ENCODE results near the gene TBC1D5. TPM values are rescaled to one million over a fixed set of nuclear protein-coding genes. Genes with fewer than 3 reads are reported as not detected.

Gene TBC1D5
- polyA plus RNA-seq, 2 of the 4 experiments (the other 2 are of a cell fraction) = 36.7 to 72.2 TPM

DNA sequence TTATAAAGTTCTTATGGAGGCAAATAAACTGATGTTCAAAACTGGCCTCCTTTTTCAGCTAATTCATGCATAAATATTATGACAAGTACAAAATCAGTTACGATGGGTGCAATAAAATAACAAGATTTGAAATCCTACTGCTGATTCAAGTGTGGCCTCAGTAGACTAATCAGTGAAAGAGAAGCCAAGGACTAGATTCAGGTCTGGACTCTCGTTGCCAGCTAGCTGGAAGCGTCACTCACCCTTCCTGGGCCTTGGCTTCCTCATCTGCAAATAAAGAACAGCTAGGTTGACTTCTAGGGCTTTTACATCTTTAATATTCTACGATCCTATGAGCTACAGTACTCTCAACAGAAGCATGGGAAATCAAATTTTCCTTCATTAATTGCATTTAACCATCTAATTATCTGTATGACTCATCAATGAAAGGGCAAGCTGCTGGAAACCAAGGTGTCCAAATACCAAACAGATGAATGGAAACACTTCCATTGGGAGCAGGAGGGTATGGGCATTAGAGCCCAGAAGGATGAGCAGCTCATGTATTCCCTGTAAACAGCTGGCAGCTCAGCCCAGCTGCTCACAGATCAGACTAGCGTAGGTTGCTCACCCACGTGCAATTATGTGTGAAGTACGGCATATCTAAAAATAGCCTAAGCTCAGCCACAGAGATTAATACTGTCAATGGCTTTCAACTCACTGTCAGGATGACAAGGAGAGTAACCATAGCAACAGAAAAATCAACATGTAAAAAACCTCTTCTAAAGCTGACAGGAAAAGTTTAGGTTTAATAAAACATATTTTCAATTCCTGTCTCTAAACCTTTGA is 562.8 kb downstream of the TBC1D5 start:
- ATAC-seq = no peak
- CTCF ChIA-PET = interaction anchor here (1.3 kb wide), 1 partner anchor 10 kb away, joined by 4 read pairs; no protein-coding TSS in a partner anchor

DNA sequence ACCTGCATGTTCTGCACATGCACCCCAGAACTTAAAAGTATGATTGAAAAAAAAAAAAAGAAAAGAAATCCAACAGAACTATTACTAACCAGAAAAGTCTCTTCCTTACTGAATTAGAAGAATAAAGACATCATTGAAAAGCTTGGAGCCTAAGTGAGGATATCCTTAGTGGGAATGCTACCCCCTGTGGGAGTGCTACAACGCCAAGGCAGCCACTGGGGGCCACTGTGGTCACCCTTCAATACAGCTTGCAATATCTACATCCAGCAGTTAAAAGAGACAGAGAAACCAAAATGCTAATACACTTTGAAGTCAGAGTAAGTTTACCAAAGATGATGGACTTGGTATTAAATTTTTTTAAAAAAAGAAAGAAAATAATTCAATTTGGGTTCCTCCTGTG is 565.7 kb downstream of the TBC1D5 start:
- ChIA-PET CTCF (interaction anchor here (0.7 to 2.4 kb wide), 2 partner anchors 292 to 1145 kb away, joined by 3 to 7 read pairs; partner anchors contain the start of gene PLCL2), POLR2A (no interaction called here)
- H3K4me2 ChIP-seq = no peak overlapping the region
- TF ChIP-seq TP53 (CRISPR knock-in tag; IDR thresholded peaks at IDR 0.05) = no peak
- TF ChIP-seq, protein P1, sequence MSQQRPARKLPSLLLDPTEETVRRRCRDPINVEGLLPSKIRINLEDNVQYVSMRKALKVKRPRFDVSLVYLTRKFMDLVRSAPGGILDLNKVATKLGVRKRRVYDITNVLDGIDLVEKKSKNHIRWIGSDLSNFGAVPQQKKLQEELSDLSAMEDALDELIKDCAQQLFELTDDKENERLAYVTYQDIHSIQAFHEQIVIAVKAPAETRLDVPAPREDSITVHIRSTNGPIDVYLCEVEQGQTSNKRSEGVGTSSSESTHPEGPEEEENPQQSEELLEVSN (IDR thresholded peaks at IDR 0.05; ENCODE audit: borderline replicate concordance, low read depth) = no peak
- no peak for TF ChIP-seq HOXB13 (CRISPR knock-in tag; IDR thresholded peaks at IDR 0.05; ENCODE audit: low read depth)
- no peak for TF ChIP-seq GATA3 (IDR thresholded peaks at IDR 0.05; ENCODE audit: borderline replicate concordance)
- TF ChIP-seq, protein P2, sequence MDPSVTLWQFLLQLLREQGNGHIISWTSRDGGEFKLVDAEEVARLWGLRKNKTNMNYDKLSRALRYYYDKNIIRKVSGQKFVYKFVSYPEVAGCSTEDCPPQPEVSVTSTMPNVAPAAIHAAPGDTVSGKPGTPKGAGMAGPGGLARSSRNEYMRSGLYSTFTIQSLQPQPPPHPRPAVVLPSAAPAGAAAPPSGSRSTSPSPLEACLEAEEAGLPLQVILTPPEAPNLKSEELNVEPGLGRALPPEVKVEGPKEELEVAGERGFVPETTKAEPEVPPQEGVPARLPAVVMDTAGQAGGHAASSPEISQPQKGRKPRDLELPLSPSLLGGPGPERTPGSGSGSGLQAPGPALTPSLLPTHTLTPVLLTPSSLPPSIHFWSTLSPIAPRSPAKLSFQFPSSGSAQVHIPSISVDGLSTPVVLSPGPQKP (IDR thresholded peaks at IDR 0.05; ENCODE audit: low read depth, low read length) = no peak
- no peak for TF ChIP-seq RNF2 (IDR thresholded peaks at IDR 0.05; ENCODE audit: borderline replicate concordance, low read depth)
- ATAC-seq (peak in 1 of 2 experiments; percentile 64; a peak in 1 of 6 replicates), DNase-seq (ENCODE audit: low read depth in 1 of 2, low spot score in 1 of 2) (no peak), FAIRE-seq (no peak)
- 50% methylated on average over 1 of the region's 1 CpG for WGBS (ENCODE audit: missing lambda C conversion rate)
- no peak overlapping the region for H3K4me3 ChIP-seq
- H3K4me1 ChIP-seq = peaks cover 8% of the 10 kb centered on the region; the same call in 2 of the 3 replicates
- H3K27ac ChIP-seq = no peak overlapping the region
- H3K9me3 ChIP-seq = no peaks in the 10 kb centered on the region

More for the DNA sequence above, 562.8 kb downstream of the TBC1D5 start:
- Histone ChIP-seq H3K4me1 (peaks cover 20% of the 10 kb centered on the region), H3K4me2 (no peak overlapping the region), H3K9me3 (no peaks in the 10 kb centered on the region), H3K27ac (no peak overlapping the region), H3K4me3 (no peak overlapping the region)
- FAIRE-seq (no peak), DNase-seq (ENCODE audit: low read depth in 1 of 2, low spot score in 1 of 2) (no peak)
- POLR2A ChIA-PET = interaction anchor here (0.6 kb wide), 1 partner anchor 281 kb away, joined by 3 read pairs; no protein-coding TSS in a partner anchor
- TF ChIP-seq FOSL2 (IDR thresholded peaks at IDR 0.05) (no peak), FOSL2 (CRISPR knock-in tag; IDR thresholded peaks at IDR 0.05) (peak; percentile 32; the same call in 1 of the 2 replicates), CEBPB (IDR thresholded peaks at IDR 0.05) (no peak)
- WGBS (ENCODE audit: missing lambda C conversion rate) = 94% methylated on average over 7 of the region's 7 CpGs

DNA sequence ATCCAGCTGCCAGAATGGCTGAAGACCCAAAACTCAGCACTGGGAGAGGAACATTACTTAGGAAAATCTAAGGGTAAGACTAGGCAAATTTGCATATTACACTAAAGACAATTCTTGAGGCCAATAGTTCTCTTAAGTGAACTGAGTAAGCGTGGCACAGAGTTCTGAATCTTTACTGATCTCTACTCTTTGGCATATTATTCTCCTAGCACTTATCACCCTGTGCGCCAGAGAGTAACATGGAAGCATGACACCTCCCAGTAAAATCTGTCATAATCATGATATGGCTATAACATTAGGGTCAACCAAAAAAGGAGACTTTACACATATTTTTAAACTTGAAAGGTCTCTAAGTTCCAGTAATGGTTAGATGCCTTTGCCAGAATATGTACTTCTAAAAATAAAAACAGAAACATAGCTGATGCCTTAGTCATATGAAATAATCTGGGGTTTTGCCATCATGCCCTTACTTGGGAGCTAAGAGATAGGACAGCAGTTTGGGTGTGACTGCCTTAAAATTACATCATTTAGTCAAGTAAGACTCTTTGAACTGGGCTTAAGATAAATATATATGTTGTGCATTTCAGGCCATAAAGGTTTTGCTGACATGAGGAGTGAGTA is 567.1 kb downstream of the TBC1D5 start:
- TF ChIP-seq ESRRA (IDR thresholded peaks at IDR 0.05; ENCODE audit: borderline replicate concordance, low read length) = no peak
- TF ChIP-seq BHLHE40 (IDR thresholded peaks at IDR 0.05; ENCODE audit: low read depth, low read length) = no peak
- TF ChIP-seq ZNF302 (CRISPR knock-in tag; IDR thresholded peaks at IDR 0.05) = no peak
- TF ChIP-seq EHF (CRISPR knock-in tag; IDR thresholded peaks at IDR 0.05) = no peak
- TF ChIP-seq FOXS1 (CRISPR knock-in tag; IDR thresholded peaks at IDR 0.05) = no peak
- TF ChIP-seq, protein P3, sequence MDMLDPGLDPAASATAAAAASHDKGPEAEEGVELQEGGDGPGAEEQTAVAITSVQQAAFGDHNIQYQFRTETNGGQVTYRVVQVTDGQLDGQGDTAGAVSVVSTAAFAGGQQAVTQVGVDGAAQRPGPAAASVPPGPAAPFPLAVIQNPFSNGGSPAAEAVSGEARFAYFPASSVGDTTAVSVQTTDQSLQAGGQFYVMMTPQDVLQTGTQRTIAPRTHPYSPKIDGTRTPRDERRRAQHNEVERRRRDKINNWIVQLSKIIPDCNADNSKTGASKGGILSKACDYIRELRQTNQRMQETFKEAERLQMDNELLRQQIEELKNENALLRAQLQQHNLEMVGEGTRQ (IDR thresholded peaks at IDR 0.05) = no peak
- TF ChIP-seq CHD2 (IDR thresholded peaks at IDR 0.05; ENCODE audit: low read length, partially characterized antibody) = no peak
- TF ChIP-seq HOXA7 (CRISPR knock-in tag; IDR thresholded peaks at IDR 0.05) = no peak
- no peak for TF ChIP-seq CEBPB (IDR thresholded peaks at IDR 0.05)
- TF ChIP-seq ZFP36 (IDR thresholded peaks at IDR 0.05; ENCODE audit: borderline replicate concordance, partially characterized antibody) = no peak
- TF ChIP-seq, protein P4, sequence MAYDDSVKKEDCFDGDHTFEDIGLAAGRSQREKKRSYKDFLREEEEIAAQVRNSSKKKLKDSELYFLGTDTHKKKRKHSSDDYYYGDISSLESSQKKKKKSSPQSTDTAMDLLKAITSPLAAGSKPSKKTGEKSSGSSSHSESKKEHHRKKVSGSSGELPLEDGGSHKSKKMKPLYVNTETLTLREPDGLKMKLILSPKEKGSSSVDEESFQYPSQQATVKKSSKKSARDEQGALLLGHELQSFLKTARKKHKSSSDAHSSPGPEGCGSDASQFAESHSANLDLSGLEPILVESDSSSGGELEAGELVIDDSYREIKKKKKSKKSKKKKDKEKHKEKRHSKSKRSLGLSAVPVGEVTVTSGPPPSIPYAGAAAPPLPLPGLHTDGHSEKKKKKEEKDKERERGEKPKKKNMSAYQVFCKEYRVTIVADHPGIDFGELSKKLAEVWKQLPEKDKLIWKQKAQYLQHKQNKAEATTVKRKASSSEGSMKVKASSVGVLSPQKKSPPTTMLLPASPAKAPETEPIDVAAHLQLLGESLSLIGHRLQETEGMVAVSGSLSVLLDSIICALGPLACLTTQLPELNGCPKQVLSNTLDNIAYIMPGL (CRISPR knock-in tag; IDR thresholded peaks at IDR 0.05; ENCODE audit: borderline replicate concordance) = no peak
- no peak for TF ChIP-seq POLR2AphosphoS2 (conservative IDR thresholded peaks at IDR 0.05; ENCODE audit: low read length)
- no peak for TF ChIP-seq EP300 (IDR thresholded peaks at IDR 0.05)
- no peak for TF ChIP-seq KDM5A (IDR thresholded peaks at IDR 0.05)
- TF ChIP-seq, protein P5, sequence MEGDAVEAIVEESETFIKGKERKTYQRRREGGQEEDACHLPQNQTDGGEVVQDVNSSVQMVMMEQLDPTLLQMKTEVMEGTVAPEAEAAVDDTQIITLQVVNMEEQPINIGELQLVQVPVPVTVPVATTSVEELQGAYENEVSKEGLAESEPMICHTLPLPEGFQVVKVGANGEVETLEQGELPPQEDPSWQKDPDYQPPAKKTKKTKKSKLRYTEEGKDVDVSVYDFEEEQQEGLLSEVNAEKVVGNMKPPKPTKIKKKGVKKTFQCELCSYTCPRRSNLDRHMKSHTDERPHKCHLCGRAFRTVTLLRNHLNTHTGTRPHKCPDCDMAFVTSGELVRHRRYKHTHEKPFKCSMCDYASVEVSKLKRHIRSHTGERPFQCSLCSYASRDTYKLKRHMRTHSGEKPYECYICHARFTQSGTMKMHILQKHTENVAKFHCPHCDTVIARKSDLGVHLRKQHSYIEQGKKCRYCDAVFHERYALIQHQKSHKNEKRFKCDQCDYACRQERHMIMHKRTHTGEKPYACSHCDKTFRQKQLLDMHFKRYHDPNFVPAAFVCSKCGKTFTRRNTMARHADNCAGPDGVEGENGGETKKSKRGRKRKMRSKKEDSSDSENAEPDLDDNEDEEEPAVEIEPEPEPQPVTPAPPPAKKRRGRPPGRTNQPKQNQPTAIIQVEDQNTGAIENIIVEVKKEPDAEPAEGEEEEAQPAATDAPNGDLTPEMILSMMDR (IDR thresholded peaks at IDR 0.05) = no peak
- ChIA-PET POLR2A (no interaction called here), CTCF (interaction anchor here (0.6 to 2.4 kb wide), 3 partner anchors 58 to 777 kb away, joined by 3 to 7 read pairs (median 4); partner anchors contain the start of gene PLCL2)
- WGBS (ENCODE audit: missing lambda C conversion rate) = 98% methylated on average over 2 of the region's 2 CpGs
- no peak overlapping the region for H3K27ac ChIP-seq
- no peak overlapping the region for H3K4me3 ChIP-seq
- DNase-seq (ENCODE audit: low read depth in 1 of 2, low spot score in 1 of 2) (no peak), ATAC-seq (no peak), FAIRE-seq (no peak)
- H3K4me1 ChIP-seq = peaks cover 8% of the 10 kb centered on the region; the same call in 2 of the 3 replicates
- H3K9me3 ChIP-seq = no peaks in the 10 kb centered on the region
- no peak overlapping the region for H3K4me2 ChIP-seq

All from A549 (cell line).